Measurements from ENCODE around the gene USP1. TPM values are rescaled to one million over a fixed set of nuclear protein-coding genes. Genes with fewer than 3 reads are reported as not detected.

USP1 gene
- total RNA-seq, 1 donor from 2014 or later, result 13.6 TPM

DNA sequence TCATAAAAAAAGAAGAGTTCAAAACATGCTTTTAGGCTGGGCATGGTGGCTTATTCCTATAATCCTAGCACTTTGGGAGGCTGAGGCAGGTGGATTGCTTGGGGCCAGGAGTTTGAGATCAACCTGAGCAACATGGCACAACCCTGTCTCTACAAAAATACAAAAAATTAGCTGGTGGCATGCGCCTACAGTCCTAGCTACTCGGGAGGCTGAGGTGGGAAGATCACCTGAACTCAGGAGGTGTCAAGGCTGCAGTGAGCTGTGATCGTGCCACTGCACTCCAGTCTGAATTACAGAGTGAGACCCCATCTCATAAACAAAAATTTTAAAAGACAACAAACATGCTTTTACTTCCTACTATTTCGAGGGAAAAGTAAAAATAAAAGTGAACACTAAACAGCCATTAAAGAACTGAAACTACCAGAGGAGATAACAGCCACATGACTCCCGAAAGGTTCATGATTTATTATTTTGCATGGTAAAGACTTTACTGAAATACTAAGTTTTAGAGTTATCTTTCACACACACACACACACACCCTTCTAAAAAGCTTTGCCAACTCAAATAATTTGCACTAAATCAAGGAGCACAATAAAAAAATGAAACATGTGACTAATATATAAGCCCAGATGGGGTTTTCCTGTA lies 48.1 kb downstream of the USP1 start:
- no peak for TF ChIP-seq CTCF (IDR thresholded peaks at IDR 0.05; ENCODE audit: partially characterized antibody, unreplicated experiment)
- Mint-ChIP-seq H3K4me3 (ENCODE audit: unreplicated experiment) (no peak overlapping the region), H3K4me1 (ENCODE audit: low read depth, unreplicated experiment) (peaks cover 1% of the 10 kb centered on the region), H3K36me3 (ENCODE audit: unreplicated experiment) (no peaks in the 10 kb centered on the region), H3K27me3 (ENCODE audit: unreplicated experiment) (no peaks in the 10 kb centered on the region), H3K9me3 (ENCODE audit: unreplicated experiment) (no peaks in the 10 kb centered on the region), H3K27ac (ENCODE audit: unreplicated experiment) (no peak overlapping the region)
- DNase-seq, result no peak

DNA sequence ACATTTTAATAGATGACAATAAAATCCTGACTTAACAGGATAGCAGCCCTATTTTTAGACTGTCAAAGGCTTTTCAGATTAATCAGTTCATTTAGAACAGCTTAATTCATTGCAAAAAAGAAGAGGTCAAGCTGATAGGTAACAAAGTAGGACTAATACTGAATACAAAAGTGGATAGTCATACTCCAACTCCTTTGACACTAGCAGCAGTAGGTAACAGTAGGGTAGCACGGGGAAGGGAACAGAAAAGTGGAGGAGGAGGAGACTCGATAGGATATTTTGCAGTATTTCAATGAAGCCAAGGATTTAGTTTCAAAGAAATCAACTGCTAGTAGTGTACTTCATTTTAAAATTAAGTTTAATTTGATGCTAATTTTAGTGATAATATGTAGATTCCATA lies 51.1 kb downstream of the USP1 start:
- H3K9me3 Mint-ChIP-seq (ENCODE audit: unreplicated experiment), result no peaks in the 10 kb centered on the region
- TF ChIP-seq CTCF (IDR thresholded peaks at IDR 0.05; ENCODE audit: partially characterized antibody, unreplicated experiment), result no peak
- no peak overlapping the region for H3K27ac Mint-ChIP-seq (ENCODE audit: unreplicated experiment)

GRCh38 chr1:62492521-62492920 lies 55.7 kb downstream of the USP1 start:
- Mint-ChIP-seq H3K27ac (ENCODE audit: unreplicated experiment) (no peak overlapping the region), H3K27me3 (ENCODE audit: unreplicated experiment) (no peaks in the 10 kb centered on the region), H3K4me3 (ENCODE audit: unreplicated experiment) (no peak overlapping the region), H3K9me3 (ENCODE audit: unreplicated experiment) (no peaks in the 10 kb centered on the region), H3K4me1 (ENCODE audit: low read depth, unreplicated experiment) (no peaks in the 10 kb centered on the region), H3K36me3 (ENCODE audit: unreplicated experiment) (no peaks in the 10 kb centered on the region)
- TF ChIP-seq CTCF (IDR thresholded peaks at IDR 0.05; ENCODE audit: partially characterized antibody, unreplicated experiment), result no peak
- DNase-seq, result no peak

More for the DNA sequence above, 51.1 kb downstream of the USP1 start:
- DNase-seq, result no peak
- no peak overlapping the region for H3K4me3 Mint-ChIP-seq (ENCODE audit: unreplicated experiment)
- no peaks in the 10 kb centered on the region for H3K4me1 Mint-ChIP-seq (ENCODE audit: low read depth, unreplicated experiment)
- no peaks in the 10 kb centered on the region for H3K36me3 Mint-ChIP-seq (ENCODE audit: unreplicated experiment)
- H3K27me3 Mint-ChIP-seq (ENCODE audit: unreplicated experiment), result no peaks in the 10 kb centered on the region

DNA sequence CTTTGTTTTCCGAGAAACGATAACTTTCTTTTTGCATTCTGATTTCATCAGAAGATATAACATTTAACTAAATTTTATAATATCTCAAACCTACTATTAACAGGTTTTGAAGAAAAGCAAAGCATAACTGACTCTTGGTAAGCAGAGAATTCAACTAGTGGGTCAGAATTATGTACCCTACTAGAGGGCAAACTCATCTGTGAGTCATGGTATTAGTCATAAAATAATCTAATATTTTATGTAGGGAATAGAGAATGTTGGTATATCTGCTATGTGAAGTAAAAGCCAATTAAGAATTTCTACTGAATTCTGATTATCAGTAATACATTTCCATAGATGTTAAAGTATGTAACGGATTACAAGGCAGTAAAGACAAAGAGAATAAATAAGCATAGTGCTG lies 56.8 kb downstream of the USP1 start:
- H3K27me3 Mint-ChIP-seq (ENCODE audit: unreplicated experiment), result no peaks in the 10 kb centered on the region
- no peak for TF ChIP-seq CTCF (IDR thresholded peaks at IDR 0.05; ENCODE audit: partially characterized antibody, unreplicated experiment)
- no peaks in the 10 kb centered on the region for H3K4me1 Mint-ChIP-seq (ENCODE audit: low read depth, unreplicated experiment)
- H3K4me3 Mint-ChIP-seq (ENCODE audit: unreplicated experiment), result no peak overlapping the region
- no peaks in the 10 kb centered on the region for H3K9me3 Mint-ChIP-seq (ENCODE audit: unreplicated experiment)
- no peak overlapping the region for H3K27ac Mint-ChIP-seq (ENCODE audit: unreplicated experiment)
- DNase-seq, result no peak
- no peaks in the 10 kb centered on the region for H3K36me3 Mint-ChIP-seq (ENCODE audit: unreplicated experiment)

DNA sequence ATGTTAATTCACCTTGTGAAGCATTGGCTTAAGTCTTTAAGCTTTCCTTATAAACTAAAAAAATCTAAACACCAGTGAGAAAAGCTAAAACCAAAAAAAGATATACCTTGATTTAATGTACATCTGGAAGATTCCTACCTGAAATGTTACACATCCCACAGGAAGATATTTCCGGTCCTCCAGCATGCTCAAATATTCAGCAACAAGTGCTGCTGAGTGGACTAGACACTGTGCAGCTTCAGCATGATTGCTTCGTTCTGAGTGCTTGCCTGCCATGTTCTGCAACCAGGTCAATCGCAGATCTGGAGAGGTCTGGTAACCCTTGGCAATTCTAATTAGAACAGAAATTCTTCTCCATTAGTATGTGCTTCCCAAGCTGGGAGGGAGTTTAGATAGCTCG lies 57.3 kb downstream of the USP1 start:
- H3K27me3 Mint-ChIP-seq (ENCODE audit: unreplicated experiment), result no peaks in the 10 kb centered on the region
- no peak overlapping the region for H3K4me3 Mint-ChIP-seq (ENCODE audit: unreplicated experiment)
- no peaks in the 10 kb centered on the region for H3K36me3 Mint-ChIP-seq (ENCODE audit: unreplicated experiment)
- H3K27ac Mint-ChIP-seq (ENCODE audit: unreplicated experiment), result no peak overlapping the region
- no peak for TF ChIP-seq CTCF (IDR thresholded peaks at IDR 0.05; ENCODE audit: partially characterized antibody, unreplicated experiment)
- DNase-seq, result no peak
- H3K9me3 Mint-ChIP-seq (ENCODE audit: unreplicated experiment), result no peaks in the 10 kb centered on the region
- no peaks in the 10 kb centered on the region for H3K4me1 Mint-ChIP-seq (ENCODE audit: low read depth, unreplicated experiment)

All from glutamatergic neuron (in vitro differentiated cells).